Skeletal muscle tissue (tissue), 4 donors: Measurements from ENCODE around the gene GPR153. TPM values are rescaled to one million over a fixed set of nuclear protein-coding genes. Genes with fewer than 3 reads are reported as not detected.

Source experiments
- H3K27ac ChIP-seq: one replicate; pipeline ENCODE4 v1.7.0; 2013; ENCODE audit warnings: mild to moderate bottlenecking, low read depth, low read length, inconsistent platforms
- H3K27me3 ChIP-seq, 3 donors: one replicate each; pipeline ENCODE4 v1.7.0; 2013; ENCODE audit warnings: low read length in 3 of 3; ENCODE audit not compliant: control insufficient read depth in 3 of 3, insufficient read depth in 3 of 3
- H3K36me3 ChIP-seq, 3 donors: one replicate each; pipeline ENCODE4 v1.7.0; 2013; ENCODE audit warnings: low read length in 3 of 3; ENCODE audit not compliant: control insufficient read depth in 3 of 3, insufficient read depth in 3 of 3
- H3K4me1 ChIP-seq, 3 donors: one replicate each; pipeline ENCODE4 v1.7.0; 2013; ENCODE audit warnings: low read length in 3 of 3, mild to moderate bottlenecking in 3 of 3; ENCODE audit not compliant: control insufficient read depth in 3 of 3, insufficient read depth in 3 of 3
- H3K4me3 ChIP-seq, 3 donors: one replicate each; pipeline ENCODE4 v1.7.0; 2013; ENCODE audit warnings: low read length in 3 of 3
- H3K9ac ChIP-seq, 3 donors: one replicate each; pipeline ENCODE4 v1.7.0; 2013; ENCODE audit warnings: low read length in 3 of 3, mild to moderate bottlenecking in 3 of 3, moderate library complexity in 2 of 3, low read depth in 1 of 3
- H3K9me3 ChIP-seq, 3 donors: one replicate each; pipeline ENCODE4 v1.7.0; 2013; ENCODE audit warnings: low read length in 3 of 3; ENCODE audit not compliant: control insufficient read depth in 3 of 3
- total RNA-seq: library from RNA; depleted of rRNA; stranded (reverse); fragments of >200 nt; gene quantifications from one replicate; pipeline ENCODE4 v1.2.3, GENCODE V29; 2014
- donor health status: Osteomylitis.

GPR153 gene
- total RNA-seq, 1 donor from 2014 or later: 4.7 TPM

DNA sequence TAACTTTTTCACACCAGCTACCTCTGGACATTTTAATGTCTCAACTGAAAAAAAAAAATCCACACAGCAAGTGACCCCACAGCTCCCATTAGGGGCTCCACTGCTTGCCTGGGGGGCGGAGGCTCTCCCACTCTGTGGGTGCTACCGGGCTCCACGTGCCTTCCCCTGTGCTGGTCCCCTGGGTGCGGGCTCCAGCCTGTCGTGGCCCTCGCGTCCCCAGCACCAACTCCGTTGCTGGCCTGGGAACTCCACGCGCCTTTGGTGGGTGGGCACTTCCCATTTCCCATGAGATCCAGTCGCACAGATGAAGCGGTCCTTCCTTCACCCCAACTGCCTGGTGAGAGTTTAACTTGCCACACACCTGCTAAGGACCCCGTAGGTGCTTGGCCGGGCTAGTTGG is 27.1 kb upstream of the GPR153 start:
- Histone ChIP-seq H3K4me3 (no peak overlapping the region), H3K9me3 (no peaks in the 10 kb centered on the region), H3K4me1 (peaks cover 7 to 30% (median 18%) of the 10 kb centered on the region in 3 donors), H3K27ac (no peak overlapping the region), H3K27me3 (no peaks in the 10 kb centered on the region), H3K36me3 (no peaks in the 10 kb centered on the region), H3K9ac (no peak overlapping the region)

DNA sequence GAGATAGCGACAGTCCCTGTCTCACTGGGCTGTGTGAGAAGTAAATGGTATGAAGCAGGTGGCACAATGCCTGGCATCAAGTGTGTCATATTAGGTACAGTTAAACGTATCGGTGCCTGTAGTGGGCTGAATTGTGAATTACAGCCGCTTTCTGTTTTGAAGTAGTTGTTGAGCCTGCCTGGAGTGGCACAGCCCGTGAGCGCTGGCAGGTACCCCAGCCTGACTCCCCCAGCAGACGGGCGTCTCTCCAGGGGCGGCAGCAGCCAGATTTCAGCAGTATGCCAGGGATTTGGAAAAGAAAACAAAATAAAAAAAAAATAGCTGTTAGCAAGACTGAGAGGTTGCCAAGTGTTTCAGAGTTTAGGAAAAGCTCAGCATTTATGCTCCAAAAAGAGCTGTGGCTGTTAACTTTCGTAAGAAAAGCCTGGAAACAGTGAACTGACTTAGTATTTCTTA is 26.6 kb upstream of the GPR153 start:
- no peaks in the 10 kb centered on the region for H3K27me3 ChIP-seq
- H3K4me1 ChIP-seq: peaks cover 6 to 29% (median 18%) of the 10 kb centered on the region in 3 donors
- H3K36me3 ChIP-seq: no peaks in the 10 kb centered on the region
- H3K9ac ChIP-seq: no peak overlapping the region
- H3K9me3 ChIP-seq: no peaks in the 10 kb centered on the region
- H3K27ac ChIP-seq: no peak overlapping the region
- H3K4me3 ChIP-seq: no peak overlapping the region

DNA sequence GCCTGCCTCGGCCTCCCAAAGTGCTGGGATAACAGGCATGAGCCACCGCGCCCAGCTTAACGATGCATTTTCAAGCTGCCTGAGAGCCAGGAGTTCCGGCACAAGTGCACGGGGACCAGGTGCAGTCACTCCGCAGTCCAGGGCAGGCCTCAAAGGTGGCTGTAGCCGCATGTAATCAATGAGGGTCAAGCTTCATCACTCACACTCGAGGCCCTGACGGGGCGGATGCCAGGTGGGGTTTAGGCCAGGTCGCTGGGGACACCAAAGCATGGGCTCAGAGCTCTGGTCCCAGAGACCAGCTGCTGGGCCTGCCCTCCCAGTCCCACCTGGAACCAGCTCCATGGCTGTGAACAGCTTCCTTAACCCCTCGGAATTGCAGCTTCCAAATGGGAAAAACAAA is 26.1 kb upstream of the GPR153 start:
- Histone ChIP-seq H3K9me3 (no peaks in the 10 kb centered on the region), H3K4me3 (no peak overlapping the region), H3K4me1 (peaks cover 6 to 29% (median 18%) of the 10 kb centered on the region in 3 donors), H3K9ac (no peak overlapping the region), H3K27ac (no peak overlapping the region), H3K27me3 (no peaks in the 10 kb centered on the region), H3K36me3 (no peaks in the 10 kb centered on the region)

DNA sequence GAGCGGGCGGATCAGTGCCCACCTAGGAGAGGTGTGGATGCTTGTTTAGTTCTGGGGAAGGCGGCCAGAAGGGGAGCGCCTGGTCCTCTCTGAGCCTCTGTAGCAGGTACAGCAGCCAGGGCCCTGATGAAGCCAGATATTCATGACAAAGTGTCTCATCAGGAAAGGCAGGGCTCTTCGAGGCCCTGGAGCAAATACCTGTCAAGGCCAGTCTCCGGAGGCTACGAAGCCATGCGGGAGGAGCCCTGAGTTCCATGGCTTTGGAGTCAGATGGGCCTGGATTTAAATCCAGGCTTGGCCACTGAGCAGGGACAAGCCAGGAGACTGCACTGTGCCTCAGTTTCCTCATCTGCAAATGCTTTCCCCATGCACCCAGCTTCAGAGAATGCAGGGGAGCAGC is 25.4 kb upstream of the GPR153 start:
- Histone ChIP-seq H3K9ac (no peak overlapping the region), H3K4me3 (no peak overlapping the region), H3K27ac (no peak overlapping the region), H3K9me3 (no peaks in the 10 kb centered on the region), H3K36me3 (no peaks in the 10 kb centered on the region), H3K27me3 (no peaks in the 10 kb centered on the region), H3K4me1 (peaks cover 6 to 23% (median 17%) of the 10 kb centered on the region in 3 donors)

DNA sequence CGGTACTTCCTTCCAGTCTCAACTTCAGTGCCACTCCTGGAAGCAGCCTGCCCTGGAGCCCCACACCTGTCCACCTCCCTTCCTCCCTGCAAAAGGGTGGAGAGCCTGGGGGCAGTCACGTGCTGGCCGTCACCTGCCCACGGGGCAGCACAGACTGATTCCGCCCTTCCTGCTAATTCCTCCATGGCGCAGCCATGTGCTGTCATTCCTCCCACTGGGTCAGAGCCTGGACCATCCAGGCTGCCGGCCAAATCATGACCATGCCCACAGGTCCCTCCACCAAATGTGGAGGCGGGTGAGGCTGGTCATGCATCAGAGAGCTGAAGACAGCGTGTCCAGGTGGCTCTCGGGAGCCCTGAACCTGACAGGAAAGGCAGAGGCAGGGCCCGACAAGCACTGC is 24.4 kb upstream of the GPR153 start:
- H3K4me1 ChIP-seq: peaks cover 6 to 16% (median 9%) of the 10 kb centered on the region in 3 donors
- H3K9me3 ChIP-seq: no peaks in the 10 kb centered on the region
- H3K4me3 ChIP-seq: no peak overlapping the region
- no peaks in the 10 kb centered on the region for H3K36me3 ChIP-seq
- H3K27me3 ChIP-seq: no peaks in the 10 kb centered on the region
- H3K27ac ChIP-seq: no peak overlapping the region
- H3K9ac ChIP-seq: no peak overlapping the region

DNA sequence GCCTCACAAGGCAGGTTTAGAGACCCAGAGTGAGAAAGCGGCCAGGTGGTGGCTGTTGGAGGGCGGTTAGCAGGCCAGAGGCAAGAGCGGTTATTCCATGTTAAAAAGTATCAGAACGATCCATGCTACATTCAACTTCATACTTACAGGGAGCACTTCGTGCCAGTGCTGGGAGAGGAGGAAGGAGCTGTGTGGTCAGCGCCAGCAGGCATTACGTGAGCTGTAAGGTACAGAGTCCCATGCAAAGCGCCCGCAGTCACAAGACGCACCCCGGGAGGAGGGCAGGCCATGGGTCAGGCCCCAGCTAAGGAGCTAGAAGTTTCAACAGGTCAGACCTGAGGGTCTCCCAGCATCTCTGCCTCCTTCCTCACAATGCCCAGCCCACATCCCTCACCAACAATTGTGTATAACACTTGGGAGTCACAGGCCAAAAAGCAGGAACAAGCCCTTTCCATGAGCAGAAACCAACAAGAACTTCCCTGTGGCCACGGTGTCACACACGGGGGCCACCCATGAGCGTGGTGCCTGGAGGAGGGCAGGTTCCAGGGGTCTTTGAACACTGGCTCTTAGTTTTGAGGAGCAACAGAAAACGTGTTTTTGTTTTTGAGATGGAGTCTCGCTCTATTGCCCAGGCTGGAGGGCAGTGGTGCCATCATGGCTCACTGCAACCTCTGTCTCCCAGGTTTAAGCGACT is 21.8 kb upstream of the GPR153 start:
- Histone ChIP-seq H3K27ac (no peak overlapping the region), H3K27me3 (no peaks in the 10 kb centered on the region), H3K9me3 (no peaks in the 10 kb centered on the region), H3K36me3 (no peaks in the 10 kb centered on the region), H3K4me3 (no peak overlapping the region), H3K4me1 (no peaks in the 10 kb centered on the region), H3K9ac (no peak overlapping the region)

DNA sequence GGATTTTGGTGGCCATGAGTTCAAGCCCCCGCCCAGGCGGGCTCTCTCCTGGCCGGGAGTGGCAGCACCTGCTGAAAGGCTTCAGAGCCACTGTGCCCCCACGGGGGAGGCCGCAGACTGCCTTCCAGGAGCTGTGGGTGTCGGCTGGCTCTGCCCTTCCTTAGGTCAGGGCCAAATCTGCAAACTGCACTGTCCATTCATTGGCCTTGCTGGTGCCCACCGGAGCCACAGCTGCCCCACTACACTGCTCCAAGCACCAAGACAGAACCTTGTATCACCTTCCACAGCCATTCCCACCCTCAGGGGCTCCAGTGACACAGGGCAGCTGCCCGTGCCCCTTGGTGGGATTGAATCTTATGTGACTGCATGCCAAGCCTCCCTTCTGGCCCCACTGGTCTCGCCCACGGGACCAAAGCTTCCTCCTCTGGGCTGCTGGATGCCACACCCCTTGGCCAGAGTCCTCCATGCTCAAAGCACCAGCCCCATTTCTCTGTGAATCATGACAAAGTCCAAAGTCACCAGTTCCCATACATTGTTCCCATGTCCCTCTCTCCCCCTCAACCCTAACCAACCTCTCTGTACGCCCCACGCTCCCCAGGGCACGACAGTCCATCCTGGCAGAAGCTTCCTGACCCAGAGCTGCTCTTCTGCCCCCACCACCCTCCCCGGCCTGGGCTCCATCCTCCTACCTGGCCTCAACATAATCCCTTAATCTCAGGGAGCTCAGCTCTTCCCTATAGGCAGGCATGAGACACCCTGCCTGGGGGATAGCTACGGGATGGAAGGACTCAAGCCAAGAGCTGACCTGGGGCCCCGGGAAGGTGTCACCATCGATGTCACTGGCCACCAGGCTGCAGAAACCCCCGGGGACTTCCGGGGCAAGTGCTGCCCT is 20.9 kb upstream of the GPR153 start:
- H3K9me3 ChIP-seq: no peaks in the 10 kb centered on the region
- no peaks in the 10 kb centered on the region for H3K36me3 ChIP-seq
- H3K4me1 ChIP-seq: peaks cover 4 to 8% (median 5%) of the 10 kb centered on the region in 3 donors
- no peak overlapping the region for H3K4me3 ChIP-seq
- no peaks in the 10 kb centered on the region for H3K27me3 ChIP-seq
- H3K9ac ChIP-seq: no peak overlapping the region
- H3K27ac ChIP-seq: no peak overlapping the region

DNA sequence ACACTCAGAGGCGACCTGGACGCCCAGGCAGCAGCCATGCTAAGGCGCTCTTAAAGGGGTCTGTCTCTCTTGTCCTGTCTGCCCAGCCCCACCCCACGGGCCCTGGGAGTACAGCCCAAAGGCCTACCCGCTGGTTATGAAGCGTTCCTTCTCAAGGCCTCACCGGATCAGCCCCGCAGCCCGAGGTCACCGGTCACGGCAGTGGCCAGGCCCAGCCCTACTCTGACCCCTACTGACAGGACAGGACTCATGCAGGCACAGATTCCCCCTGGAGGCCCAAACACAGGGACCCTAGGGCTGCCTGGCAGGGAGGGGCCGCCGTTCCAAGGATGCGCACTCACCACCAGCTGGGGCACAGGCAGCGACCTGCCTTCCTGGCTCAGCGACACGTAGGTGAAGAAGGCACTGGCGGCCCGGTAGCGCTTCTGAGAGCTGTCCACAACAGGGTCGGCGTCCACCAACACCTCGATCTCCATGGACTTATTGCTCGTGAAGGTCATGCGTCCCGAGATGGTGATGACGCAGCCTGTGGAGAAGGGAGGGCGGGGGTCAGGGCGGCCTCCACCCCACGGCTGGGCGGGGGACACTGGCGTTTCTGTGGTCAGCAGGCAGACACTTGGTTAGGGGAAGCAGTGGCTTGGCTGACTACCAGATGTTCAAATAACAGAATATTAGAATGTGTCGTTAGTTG is 20.0 kb upstream of the GPR153 start:
- no peak overlapping the region for H3K4me3 ChIP-seq
- H3K9me3 ChIP-seq: no peaks in the 10 kb centered on the region
- no peak overlapping the region for H3K27ac ChIP-seq
- no peaks in the 10 kb centered on the region for H3K36me3 ChIP-seq
- peaks cover 13 to 16% (median 13%) of the 10 kb centered on the region in 3 donors for H3K4me1 ChIP-seq
- no peaks in the 10 kb centered on the region for H3K27me3 ChIP-seq
- no peak overlapping the region for H3K9ac ChIP-seq

DNA sequence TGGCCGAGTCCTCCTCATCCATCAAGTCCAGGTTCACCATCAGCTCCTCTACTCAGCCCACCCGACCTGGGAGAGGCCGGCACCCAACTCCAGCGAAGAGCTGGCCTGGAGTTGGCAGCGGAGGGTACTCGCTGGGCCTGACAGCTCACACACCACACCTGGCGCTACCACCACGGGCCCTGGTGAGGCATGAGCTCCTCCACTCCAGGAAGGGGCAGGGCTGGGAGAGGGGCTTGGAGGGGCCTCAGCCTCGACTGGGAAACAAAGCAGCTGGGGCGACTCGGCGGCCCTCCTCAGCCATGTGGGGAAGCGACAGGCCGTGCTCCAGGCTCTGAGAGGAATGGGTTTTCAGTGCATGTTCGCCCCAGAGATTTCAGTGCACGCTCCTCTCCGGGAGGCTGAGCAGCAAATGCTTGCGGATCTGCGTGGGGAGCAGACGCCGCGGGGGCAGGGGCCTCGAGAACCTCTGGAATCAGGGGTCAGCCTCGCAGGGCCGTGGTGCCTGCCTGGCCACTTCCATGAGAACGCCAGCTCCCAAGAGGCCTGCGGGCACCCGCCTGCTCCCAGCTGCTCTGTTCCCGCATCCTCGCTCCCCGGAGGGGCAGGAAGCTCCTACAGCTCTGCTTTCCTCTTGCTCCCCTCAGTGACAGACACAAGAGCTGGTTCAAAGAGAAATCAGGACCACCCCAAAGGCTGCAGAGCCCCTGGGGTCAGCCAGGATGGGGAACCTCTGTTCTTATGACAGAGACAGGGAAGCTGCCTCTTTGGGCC is 18.9 kb upstream of the GPR153 start:
- no peaks in the 10 kb centered on the region for H3K9me3 ChIP-seq
- H3K27me3 ChIP-seq: no peaks in the 10 kb centered on the region
- H3K9ac ChIP-seq: no peak overlapping the region
- H3K27ac ChIP-seq: no peak overlapping the region
- H3K4me1 ChIP-seq: peaks cover 15 to 20% (median 15%) of the 10 kb centered on the region in 3 donors
- H3K4me3 ChIP-seq: no peak overlapping the region
- H3K36me3 ChIP-seq: no peaks in the 10 kb centered on the region
